GM18861 (cell line): ENCODE data around the gene SLC48A1.

Experiments
- ATAC-seq: cut with Tn5 transposase; IDR thresholded peaks from one replicate; pipeline ENCODE4 v1.9.1; 2021; ENCODE audit not compliant: unreplicated experiment

SLC48A1 gene

DNA sequence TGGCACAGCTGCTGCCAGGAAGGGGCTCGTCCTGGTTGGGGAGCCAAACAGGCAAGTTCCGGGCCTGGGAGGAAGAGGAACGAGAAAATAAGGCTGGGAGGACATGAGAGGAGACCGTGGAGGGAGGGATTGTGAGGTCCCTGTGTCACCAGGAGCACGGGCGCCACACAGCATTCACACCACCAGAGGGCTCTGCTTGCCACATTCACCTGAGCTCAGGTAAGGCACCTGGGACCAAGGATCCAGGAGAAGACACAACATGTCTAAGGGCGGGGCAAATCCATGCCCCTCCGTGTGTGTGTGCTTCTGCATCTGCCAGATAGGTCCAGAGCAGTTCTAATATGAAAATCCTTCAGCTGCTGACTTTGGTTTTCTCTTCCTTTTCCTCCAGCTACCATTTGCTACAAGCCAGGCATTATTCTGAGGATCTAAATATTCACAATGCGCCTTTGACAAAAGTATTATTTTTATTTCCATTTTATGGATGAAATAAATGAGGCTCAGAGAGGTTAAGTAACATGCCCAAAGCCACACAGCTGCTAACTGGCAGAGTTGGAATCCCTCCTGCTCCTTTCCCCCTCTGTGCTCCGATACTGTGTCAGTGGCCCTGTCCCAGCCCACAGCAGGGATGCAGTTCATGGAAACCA lies 28.9 kb upstream of the SLC48A1 start:
- no peak for ATAC-seq

DNA sequence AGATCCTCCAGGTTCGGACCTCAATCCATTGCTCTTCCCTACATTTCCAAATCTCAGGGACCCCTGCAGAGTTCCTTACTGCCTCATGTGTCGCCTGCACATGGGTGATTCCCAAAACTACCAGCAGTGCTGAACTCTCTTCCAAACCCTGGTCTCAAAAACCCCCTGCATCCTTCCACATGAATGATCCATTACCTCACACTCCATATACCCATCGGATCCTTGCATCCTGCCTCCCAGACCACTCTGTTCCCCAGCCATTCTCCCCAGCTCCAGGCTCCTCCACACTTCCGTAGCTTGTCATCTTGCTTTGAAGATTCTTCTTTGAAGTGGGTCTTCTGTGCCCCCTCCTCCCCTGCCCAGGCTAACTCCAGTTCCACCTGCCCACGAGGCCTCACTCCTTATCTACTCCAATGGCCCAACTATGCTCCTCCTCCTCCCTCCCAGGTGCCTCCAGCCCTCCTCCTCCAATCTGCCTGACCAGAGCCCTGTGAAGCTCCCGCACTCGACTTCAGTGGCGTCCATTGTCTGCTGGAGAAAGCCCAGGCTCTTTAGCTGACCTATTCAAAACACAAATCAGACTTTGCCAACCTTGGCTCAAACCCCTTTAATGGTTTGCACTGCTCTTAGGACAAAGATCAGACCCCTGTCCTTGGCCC lies 28.1 kb upstream of the SLC48A1 start:
- ATAC-seq = no peak

- ATAC-seq = no peak
Observed at GRCh38 chr12:47745485-47746041, 27.5 kb upstream of the SLC48A1 start.

GRCh38 chr12:47746073-47746472 lies 27.0 kb upstream of the SLC48A1 start:
- no peak for ATAC-seq

DNA sequence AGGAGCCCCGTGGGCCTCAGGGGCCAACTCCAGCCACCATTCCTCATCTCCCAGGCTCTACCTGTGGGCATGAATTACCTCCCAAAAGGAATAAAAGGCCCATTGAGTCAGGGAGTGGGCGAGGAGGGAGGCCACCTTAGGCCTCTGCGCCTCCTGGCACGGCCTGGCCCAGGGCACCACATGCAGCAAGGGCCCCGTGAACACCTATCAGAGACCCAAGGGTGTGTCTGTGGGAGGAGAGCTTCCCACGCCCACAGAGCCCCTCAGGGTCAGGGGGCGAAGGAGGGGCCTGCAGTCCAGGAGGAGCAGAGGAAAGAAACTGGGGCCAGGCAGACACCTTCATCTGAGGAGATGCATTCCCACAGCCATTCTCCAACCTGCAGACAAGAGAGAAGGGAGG lies 26.5 kb upstream of the SLC48A1 start:
- ATAC-seq = no peak

GRCh38 chr12:47747126-47747525 lies 25.9 kb upstream of the SLC48A1 start:
- ATAC-seq = peak; percentile 42

DNA sequence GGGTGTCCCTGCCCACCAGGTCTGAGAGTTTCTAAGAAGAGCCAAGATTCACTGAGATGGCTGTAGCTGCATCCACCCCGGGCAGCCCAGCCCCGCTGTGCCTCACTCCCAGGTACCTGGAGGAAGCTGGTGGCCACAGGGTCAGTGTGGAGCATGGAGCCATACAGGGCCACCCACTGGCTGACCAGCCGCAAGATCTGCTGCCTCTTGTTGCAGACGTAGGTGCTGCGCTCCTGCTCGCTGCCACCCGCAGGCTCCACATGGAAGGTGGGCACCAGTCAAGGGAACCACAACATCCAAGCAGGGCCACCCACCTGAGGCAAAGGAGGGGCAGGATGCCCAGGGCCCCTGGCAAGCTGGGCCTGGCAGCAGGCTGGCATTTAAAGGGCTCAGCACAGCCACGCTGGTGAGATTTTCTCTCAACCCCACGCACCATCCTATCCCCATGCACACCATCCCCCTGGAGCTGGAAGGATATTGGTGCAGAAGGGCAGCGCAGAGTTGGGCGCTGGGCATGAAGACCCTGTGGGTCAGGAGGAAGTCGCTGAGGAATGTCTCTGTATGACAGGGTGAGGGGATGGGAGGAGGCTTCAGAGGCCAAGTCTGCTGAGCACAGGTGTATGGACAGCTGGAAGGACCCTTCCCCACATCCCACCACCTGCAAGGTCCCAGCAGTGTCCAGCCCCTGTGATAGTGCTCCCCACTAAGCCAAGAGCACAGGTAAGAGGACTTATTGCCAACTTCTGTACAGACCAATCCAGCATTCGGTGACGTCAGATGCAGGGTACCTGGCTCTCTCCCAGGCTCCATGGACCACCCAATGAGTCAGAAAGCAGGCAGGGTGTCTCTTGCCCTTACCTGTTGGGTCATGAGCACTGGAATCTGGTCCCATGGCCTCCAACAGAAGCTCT lies 25.2 kb upstream of the SLC48A1 start:
- no peak for ATAC-seq

GRCh38 chr12:47748507-47748828 lies 24.6 kb upstream of the SLC48A1 start:
- no peak for ATAC-seq

DNA sequence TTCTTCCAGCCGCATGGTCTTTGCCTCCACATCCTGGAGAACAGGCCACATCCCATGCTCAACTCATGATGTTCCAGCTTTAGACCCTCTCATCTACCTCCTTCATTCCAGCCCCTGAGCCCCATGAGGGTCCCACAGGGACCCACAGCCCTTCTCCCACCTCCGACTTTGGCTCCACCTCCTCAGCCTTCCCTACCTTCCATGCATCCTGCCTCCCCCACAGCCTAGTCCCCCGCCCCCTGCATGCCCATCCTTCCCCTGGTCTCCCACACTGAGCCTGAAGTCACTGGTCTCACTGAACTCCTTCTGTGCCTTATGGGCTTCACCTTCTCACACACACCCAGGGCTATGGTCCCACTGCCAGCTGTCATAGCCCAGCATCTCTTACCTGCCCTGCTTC lies 24.1 kb upstream of the SLC48A1 start:
- ATAC-seq = no peak

GRCh38 chr12:47750229-47750798 lies 22.7 kb upstream of the SLC48A1 start:
- no peak for ATAC-seq

- no peak for ATAC-seq
Observed at GRCh38 chr12:47750916-47751470, 22.0 kb upstream of the SLC48A1 start.

GRCh38 chr12:47751561-47751960 lies 21.5 kb upstream of the SLC48A1 start:
- ATAC-seq = no peak

DNA sequence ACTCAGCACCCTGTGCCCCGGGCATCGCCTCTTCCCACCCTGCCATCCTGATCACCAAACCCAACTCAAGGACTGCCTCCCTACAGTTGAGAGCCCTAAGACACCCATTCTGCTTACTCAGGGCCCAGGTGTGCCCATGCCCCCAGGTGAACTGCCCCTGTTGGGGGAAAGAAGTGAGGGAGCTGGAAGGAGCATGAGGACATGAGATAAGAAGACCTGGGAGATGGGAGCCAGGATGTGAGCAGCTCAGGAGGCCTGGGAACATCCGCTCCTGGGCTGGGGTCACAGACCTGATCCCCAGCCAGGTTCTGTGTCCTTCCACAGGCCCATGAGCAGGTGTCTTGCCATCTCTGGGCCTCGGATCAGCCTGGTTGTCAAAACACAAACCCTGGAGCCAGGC lies 20.9 kb upstream of the SLC48A1 start:
- ATAC-seq = no peak

GRCh38 chr12:47752552-47752951 lies 20.5 kb upstream of the SLC48A1 start:
- ATAC-seq = no peak

DNA sequence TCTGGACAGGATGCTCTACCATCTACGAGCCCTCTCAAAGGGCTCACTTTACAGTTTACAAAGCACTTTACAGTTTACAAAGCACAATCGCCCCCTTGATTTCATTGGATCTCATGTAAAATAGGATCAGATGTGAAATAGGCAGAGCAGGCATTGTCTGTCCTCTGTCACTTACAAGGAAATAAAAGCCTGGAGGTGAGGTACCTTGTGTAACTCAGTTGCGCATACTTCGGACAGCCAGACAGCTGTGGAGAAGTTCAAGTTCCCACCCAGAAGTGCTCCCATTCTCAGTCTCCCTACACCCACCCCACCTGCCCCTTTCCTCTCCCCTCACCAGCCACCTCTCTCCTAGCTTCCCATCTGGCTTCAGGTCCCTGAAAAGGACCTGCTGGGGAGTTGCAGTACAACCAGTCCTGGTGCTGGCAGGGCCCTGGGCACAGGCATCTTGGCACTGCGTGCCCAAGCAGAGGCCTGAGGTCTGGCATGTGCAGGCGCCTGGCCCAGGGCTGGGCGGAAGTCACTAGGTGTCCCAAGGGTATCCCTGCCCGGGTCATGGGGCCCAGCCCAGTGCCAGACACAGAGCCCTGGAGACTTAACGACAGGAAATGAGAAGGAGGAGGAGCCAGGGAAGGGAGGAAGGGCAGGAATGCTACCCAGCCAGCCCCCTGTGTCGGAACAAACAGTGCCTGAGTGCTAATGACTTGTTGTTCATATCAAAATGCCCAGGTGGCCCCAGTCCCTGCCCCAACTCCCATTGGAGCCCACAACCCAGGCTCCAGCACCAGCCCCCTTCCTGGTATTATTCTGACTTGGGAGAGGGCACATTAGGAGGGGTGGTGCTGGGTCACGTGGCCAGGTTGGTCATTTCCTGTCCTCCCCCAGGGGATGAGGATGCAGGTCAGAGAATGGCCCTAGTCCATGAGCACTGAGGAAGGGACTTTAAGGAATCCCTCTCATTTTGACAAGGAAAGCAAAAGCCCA lies 19.7 kb upstream of the SLC48A1 start:
- ATAC-seq = peak; percentile 44

GRCh38 chr12:47754126-47754525 lies 18.9 kb upstream of the SLC48A1 start:
- ATAC-seq = no peak

- no peak for ATAC-seq
Observed at GRCh38 chr12:47754881-47755280, 18.2 kb upstream of the SLC48A1 start.

GRCh38 chr12:47755655-47756562 lies 17.1 kb upstream of the SLC48A1 start:
- ATAC-seq = peak; percentile 47

DNA sequence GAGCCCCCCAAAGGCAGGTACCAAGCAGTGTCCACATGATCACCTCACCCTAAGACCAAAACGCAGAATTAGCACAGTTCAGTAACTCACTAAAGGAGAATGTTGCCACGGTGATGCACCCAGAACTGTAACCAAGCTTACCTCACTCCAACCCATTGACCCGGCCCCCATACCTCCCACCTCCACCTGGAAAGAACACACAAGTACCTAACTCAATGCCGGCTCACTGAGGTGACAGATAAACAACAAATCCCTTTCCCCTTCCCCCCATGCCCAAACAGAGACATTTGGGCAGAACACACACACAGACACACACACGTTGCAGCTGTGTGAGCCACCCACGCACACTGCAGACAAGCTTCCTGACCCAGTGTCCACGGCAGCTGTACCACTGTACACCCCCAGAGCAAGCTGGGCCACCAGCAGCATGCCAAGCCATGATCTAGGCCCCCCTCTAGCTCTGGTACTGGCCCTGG lies 15.6 kb upstream of the SLC48A1 start:
- no peak for ATAC-seq
